Skin of body (tissue), 3 donors: Measurements from ENCODE around the gene MROH2B. TPM values are rescaled to one million over a fixed set of nuclear protein-coding genes. Genes with fewer than 3 reads are reported as not detected.

Experiments used
- DNase-seq: peaks from one replicate; lab custom pipeline; 2025; lab: John Stamatoyannopoulos, UW
- small RNA-seq: library from RNA; depleted of rRNA; stranded (forward); fragments of <200 nt; gene quantifications from one replicate; pipeline ENCODE3, GENCODE V24; 2014; ENCODE audit warnings: low replicate concordance
- total RNA-seq: library from RNA; depleted of rRNA; stranded (reverse); fragments of >200 nt; gene quantifications from one replicate; pipeline ENCODE4 v1.2.3, GENCODE V29; 2014

MROH2B gene
- total RNA-seq, 1 donor from 2014 or later, result not detected

GRCh38 chr5:40973364-40974004, 97.7 kb downstream of the MROH2B start:
- no peak for DNase-seq

DNA sequence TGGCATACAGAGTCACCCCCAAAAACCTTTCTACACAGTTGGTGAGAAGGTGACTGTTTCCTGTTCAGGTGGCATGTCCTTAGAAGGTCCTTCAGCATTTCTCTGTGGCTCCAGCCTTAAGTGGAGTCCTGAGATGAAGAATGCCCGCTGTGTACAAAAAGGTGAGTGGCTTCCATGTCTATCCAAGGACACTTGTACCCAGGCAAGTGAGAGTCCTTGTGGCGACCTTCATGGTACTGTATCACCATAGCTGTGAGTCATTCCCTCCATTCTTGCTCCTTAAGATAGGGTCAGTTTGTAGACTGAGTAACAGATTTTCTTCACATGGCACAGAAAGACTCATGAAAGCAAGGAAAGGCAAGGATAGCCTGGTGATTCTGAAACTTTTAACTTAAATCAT, 98.7 kb downstream of the MROH2B start:
- no peak for DNase-seq

DNA sequence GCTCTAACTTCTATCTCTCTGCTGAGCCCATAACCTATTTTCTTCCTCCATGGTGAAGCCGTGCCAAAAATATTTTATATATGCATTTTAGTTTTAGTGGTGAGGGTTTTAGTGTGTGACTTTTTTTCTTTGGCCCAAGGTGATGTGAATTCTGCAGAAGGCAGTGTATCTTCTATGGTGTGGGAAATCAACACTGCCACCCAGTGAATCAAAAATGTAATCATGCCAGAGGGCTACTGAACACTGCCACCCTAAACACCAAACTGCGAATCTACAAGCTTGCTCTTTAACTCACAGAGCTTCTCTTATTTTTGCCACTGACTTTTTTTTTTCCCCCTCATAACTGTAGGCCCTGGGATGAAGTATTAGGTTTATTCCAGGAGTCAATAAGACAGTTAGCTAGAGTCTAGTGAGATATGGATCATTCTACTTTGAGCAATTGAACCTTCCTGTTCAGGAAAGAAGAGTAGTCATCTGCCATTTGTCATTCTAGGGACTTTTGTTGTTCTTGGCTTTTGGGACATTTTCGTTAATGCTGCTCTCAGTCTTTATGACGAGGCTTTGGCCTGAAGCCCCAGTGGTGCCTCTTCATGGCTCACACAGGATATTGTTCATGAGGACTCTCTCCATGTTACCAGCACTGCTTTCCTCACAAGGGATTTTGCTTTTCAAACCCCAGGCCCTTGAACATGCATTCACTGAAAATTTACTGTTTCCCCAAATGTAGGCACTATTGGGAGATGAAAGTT, 108.8 kb downstream of the MROH2B start:
- no peak for DNase-seq

- no peak for DNase-seq
Measured at GRCh38 chr5:40960037-40960436, 111.1 kb downstream of the MROH2B start.

GRCh38 chr5:40958811-40959210, 112.3 kb downstream of the MROH2B start:
- no peak for DNase-seq

- no peak for DNase-seq
Measured at GRCh38 chr5:40957048-40957447, 114.1 kb downstream of the MROH2B start.

GRCh38 chr5:40955313-40955712, 115.8 kb downstream of the MROH2B start:
- DNase-seq, result no peak

Small RNAs within 50 kb of the gene (small RNA-seq; reads per million reads assigned to genes)
- not detected for gene AC114967.1

Other genes starting within 250 kb of the MROH2B start
- gene RPL37, start 236.1 kb downstream of the MROH2B start, total RNA-seq, result 1,466 TPM
- 3.9 TPM for gene CARD6, start 230.0 kb downstream of the MROH2B start, total RNA-seq
- 48.0 TPM for gene C7, start 161.8 kb downstream of the MROH2B start, total RNA-seq
- 1.4 TPM for gene C6, start 142.2 kb upstream of the MROH2B start, total RNA-seq